ENCODE measurements around the gene KCNG1. TPM values are rescaled to one million over a fixed set of nuclear protein-coding genes. Genes with fewer than 3 reads are reported as not detected.

KCNG1 gene
- total and polyA plus RNA-seq, 2 experiments from 2014 or later: 26.1 to 45.8 TPM

DNA sequence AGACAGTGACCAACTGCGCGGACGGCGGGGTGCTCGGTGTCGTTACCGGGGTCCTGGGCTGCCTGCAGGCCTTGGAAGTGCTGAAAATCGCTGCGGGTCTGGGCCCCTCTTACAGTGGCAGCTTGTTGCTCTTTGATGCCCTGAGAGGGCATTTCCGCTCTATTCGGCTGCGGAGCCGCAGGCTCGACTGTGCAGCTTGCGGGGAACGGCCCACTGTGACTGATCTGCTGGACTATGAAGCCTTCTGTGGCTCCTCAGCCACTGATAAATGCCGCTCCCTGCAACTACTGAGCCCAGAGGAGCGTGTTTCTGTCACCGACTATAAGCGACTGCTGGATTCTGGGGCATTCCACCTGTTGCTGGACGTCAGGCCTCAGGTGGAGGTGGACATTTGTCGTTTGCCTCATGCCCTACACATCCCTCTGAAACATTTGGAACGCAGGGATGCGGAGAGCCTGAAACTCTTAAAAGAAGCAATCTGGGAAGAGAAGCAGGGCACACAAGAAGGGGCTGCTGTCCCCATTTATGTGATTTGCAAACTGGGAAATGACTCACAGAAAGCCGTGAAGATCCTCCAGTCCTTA lies 63.3 kb downstream of the KCNG1 start:
- peak overlapping the region; percentile 82 for H3K4me2 ChIP-seq
- TF ChIP-seq, protein P1, sequence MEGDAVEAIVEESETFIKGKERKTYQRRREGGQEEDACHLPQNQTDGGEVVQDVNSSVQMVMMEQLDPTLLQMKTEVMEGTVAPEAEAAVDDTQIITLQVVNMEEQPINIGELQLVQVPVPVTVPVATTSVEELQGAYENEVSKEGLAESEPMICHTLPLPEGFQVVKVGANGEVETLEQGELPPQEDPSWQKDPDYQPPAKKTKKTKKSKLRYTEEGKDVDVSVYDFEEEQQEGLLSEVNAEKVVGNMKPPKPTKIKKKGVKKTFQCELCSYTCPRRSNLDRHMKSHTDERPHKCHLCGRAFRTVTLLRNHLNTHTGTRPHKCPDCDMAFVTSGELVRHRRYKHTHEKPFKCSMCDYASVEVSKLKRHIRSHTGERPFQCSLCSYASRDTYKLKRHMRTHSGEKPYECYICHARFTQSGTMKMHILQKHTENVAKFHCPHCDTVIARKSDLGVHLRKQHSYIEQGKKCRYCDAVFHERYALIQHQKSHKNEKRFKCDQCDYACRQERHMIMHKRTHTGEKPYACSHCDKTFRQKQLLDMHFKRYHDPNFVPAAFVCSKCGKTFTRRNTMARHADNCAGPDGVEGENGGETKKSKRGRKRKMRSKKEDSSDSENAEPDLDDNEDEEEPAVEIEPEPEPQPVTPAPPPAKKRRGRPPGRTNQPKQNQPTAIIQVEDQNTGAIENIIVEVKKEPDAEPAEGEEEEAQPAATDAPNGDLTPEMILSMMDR (IDR thresholded peaks at IDR 0.05; ENCODE audit: poor library complexity): no peak
- no peak for TF ChIP-seq EZH2phosphoT487 (IDR thresholded peaks at IDR 0.05; ENCODE audit: low read depth, severe bottlenecking, unreplicated experiment)
- TF ChIP-seq EZH2 (IDR thresholded peaks at IDR 0.05; ENCODE audit: borderline replicate concordance): no peak
- H3K4me1 ChIP-seq (ENCODE audit: insufficient read depth): peaks cover 10% of the 10 kb centered on the region
- H3K9me2 ChIP-seq (replicated peaks; ENCODE audit: insufficient read depth): no peaks in the 10 kb centered on the region
- H3K79me2 ChIP-seq: peaks cover 65% of the 10 kb centered on the region
- H3K27ac ChIP-seq: peak overlapping the region; percentile 79
- H3K36me3 ChIP-seq (replicated peaks; ENCODE audit: insufficient read depth, low read depth): no peaks in the 10 kb centered on the region
- no peak for DNase-seq (ENCODE audit: low spot score)
- no peaks in the 10 kb centered on the region for H3K27me3 ChIP-seq
- H2AFZ ChIP-seq: no peak overlapping the region
- 78% methylated on average over 25 of the region's 25 CpGs for WGBS (ENCODE audit: low lambda C conversion rate, missing lambda C conversion rate)
- H4K20me1 ChIP-seq (ENCODE audit: insufficient read depth, poor library complexity, severe bottlenecking): peaks cover 31% of the 10 kb centered on the region
- peak overlapping the region; percentile 44 for H3K4me3 ChIP-seq
- no peaks in the 10 kb centered on the region for H3K9me3 ChIP-seq (ENCODE audit: low read depth)

DNA sequence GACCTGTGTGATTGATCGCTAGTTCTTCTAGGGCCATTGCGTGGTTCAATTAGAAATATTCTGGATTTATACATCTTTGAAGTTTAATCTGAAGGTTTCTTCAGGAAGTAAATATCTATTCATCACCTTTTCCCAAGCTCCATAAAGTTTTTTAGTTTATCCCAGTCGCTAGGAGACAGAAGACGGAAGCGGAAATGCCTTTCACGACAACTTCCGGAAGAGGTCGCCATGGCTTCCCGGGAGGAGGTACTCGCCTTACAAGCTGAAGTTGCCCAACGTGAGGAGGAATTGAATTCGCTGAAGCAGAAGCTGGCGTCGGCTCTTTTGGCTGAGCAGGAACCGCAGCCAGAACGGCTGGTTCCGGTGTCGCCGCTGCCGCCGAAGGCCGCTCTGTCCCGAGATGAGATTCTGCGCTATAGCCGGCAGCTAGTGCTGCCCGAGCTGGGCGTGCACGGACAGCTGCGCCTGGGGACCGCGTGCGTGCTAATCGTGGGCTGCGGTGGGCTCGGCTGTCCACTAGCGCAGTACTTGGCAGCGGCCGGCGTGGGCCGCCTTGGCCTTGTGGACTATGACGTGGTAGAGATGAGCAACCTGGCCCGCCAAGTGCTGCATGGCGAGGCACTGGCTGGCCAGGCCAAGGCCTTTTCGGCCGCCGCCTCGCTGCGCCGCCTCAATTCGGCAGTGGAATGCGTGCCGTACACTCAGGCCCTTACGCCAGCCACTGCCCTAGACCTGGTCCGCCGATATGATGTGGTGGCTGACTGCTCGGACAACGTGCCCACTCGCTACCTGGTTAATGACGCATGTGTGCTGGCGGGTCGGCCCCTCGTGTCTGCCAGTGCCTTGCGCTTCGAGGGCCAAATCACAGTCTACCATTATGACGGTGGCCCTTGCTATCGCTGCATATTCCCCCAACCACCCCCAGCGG lies 64.0 kb downstream of the KCNG1 start, which contains the start of gene MOCS3:
Gene MOCS3, plus strand, starts transcription at position 204 of the 928 bp plus-strand sequence. Its CDS starts 25 bp downstream, at position 229.
- H3K4me3 ChIP-seq: peak within 1 kb of the TSS; percentile 56
- H3K27ac ChIP-seq: peak within 1 kb of the TSS; percentile 79
- H2AFZ ChIP-seq: peak within 1 kb of the TSS; percentile 72
- peak within 1 kb of the TSS; percentile 82 for H3K4me2 ChIP-seq
- H3K79me2 ChIP-seq: peaks cover 73% of the 10 kb centered on the region
- peaks cover 10% of the 10 kb centered on the region for H3K4me1 ChIP-seq (ENCODE audit: insufficient read depth)
- H3K27me3 ChIP-seq: no peaks in the 10 kb centered on the region
- no peaks in the 10 kb centered on the region for H3K9me2 ChIP-seq (replicated peaks; ENCODE audit: insufficient read depth)
- no peaks in the 10 kb centered on the region for H3K9me3 ChIP-seq (ENCODE audit: low read depth)
- peaks cover 35% of the 10 kb centered on the region for H4K20me1 ChIP-seq (ENCODE audit: insufficient read depth, poor library complexity, severe bottlenecking)
- H3K36me3 ChIP-seq (replicated peaks; ENCODE audit: insufficient read depth, low read depth): no peaks in the 10 kb centered on the region
- WGBS (ENCODE audit: low lambda C conversion rate, missing lambda C conversion rate): 4% methylated on average over 67 of the region's 67 CpGs
- DNase-seq (ENCODE audit: low spot score): peak; percentile 91
- TF ChIP-seq, protein P1 (IDR thresholded peaks at IDR 0.05; ENCODE audit: poor library complexity): no peak
- TF ChIP-seq EZH2phosphoT487 (IDR thresholded peaks at IDR 0.05; ENCODE audit: low read depth, severe bottlenecking, unreplicated experiment) (no peak), EZH2 (IDR thresholded peaks at IDR 0.05; ENCODE audit: borderline replicate concordance) (no peak)

DNA sequence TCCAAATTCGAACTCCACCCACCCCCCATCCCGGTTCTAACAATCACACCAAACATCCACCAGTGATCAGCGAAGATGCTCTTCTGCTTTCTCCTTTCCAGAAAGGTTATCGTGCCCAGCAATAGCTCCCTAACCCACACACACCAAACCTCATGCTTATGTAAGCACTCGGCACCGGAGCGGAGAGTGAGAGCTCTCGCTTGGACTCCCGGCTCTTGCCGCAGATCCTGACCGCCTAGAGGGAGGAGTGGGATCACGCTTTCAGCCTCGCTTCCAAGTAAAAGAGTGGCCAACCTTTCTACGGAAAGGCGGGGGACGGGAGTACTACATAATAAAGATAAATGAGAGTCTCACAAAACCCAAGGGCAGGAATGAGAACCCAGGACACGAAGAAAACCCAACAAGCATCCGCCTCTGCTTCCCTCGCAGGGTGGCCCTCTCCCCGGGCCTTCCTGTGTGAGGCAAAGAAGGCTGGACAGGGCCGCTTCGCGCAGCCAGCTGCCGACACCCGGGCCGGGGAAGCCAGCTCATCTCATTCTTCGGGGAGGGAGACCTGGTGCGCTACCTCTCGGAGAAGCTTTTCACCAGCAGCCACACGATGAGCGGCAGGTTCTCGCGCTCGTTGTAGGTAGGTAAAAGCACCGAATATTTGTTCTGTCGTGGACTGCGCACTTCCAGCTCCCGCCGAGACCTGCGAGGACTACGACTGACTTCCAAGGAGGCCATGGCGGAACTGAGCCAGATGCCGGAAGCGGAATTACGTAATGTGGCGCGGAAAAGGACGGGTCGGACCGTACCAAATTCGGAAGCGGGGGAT lies 64.9 kb downstream of the KCNG1 start, which contains the start of gene DPM1:
Gene DPM1, minus strand, starts transcription at position 735 of the 817 bp plus-strand sequence. Its CDS starts 9 bp downstream, at position 726.
- TF ChIP-seq EZH2phosphoT487 (IDR thresholded peaks at IDR 0.05; ENCODE audit: low read depth, severe bottlenecking, unreplicated experiment) (no peak), EZH2 (IDR thresholded peaks at IDR 0.05; ENCODE audit: borderline replicate concordance) (no peak)
- TF ChIP-seq, protein P1 (IDR thresholded peaks at IDR 0.05; ENCODE audit: poor library complexity): no peak
- H3K27me3 ChIP-seq: no peaks in the 10 kb centered on the region
- peaks cover 36% of the 10 kb centered on the region for H4K20me1 ChIP-seq (ENCODE audit: insufficient read depth, poor library complexity, severe bottlenecking)
- peak; percentile 93 for DNase-seq (ENCODE audit: low spot score)
- peak within 1 kb of the TSS; percentile 82 for H3K4me2 ChIP-seq
- H2AFZ ChIP-seq: peak within 1 kb of the TSS; percentile 72
- H3K36me3 ChIP-seq (replicated peaks; ENCODE audit: insufficient read depth, low read depth): no peaks in the 10 kb centered on the region
- H3K27ac ChIP-seq: peak within 1 kb of the TSS; percentile 79
- H3K4me1 ChIP-seq (ENCODE audit: insufficient read depth): peaks cover 10% of the 10 kb centered on the region
- no peaks in the 10 kb centered on the region for H3K9me3 ChIP-seq (ENCODE audit: low read depth)
- WGBS (ENCODE audit: low lambda C conversion rate, missing lambda C conversion rate): under 1% methylated on average over 52 of the region's 52 CpGs
- H3K79me2 ChIP-seq: peaks cover 82% of the 10 kb centered on the region
- H3K4me3 ChIP-seq: peak within 1 kb of the TSS; percentile 56
- no peaks in the 10 kb centered on the region for H3K9me2 ChIP-seq (replicated peaks; ENCODE audit: insufficient read depth)

Measured in hepatocyte (in vitro differentiated cells).